HepG2 (cell line): Measurements from ENCODE around the gene SLC17A9. TPM values are rescaled to one million over a fixed set of nuclear protein-coding genes. Genes with fewer than 3 reads are reported as not detected.

Source experiments
- AHR ChIP-seq: IDR thresholded peaks from 2 replicates; pipeline ENCODE4 v1.6.1; 2018; ENCODE audit warnings: missing genetic modification reagents, missing compliant biosample characterization
- BCL3 ChIP-seq: sonication (generic); formaldehyde crosslinking; IDR thresholded peaks from 2 replicates; pipeline ENCODE4 v1.5.1; 2020; ENCODE audit warnings: mild to moderate bottlenecking, missing genetic modification reagents, moderate library complexity
- CEBPZ ChIP-seq: IDR thresholded peaks from 2 replicates; pipeline ENCODE4 v1.6.1; 2012; ENCODE audit warnings: low read length, improper control_type of control experiment
- DNMT3B ChIP-seq: conservative IDR thresholded peaks from 2 replicates; pipeline ENCODE4 v1.6.1; 2016; ENCODE audit warnings: missing biosample characterization, control low read depth
- KDM3A ChIP-seq: IDR thresholded peaks from 2 replicates; pipeline ENCODE4 v1.6.1; 2018; ENCODE audit warnings: low read depth, missing compliant biosample characterization
- MAFF ChIP-seq: IDR thresholded peaks from 2 replicates; pipeline ENCODE4 v1.6.1; 2011; ENCODE audit warnings: low read depth, low read length, improper control_type of control experiment
- MTF2 ChIP-seq: sonication (generic); formaldehyde crosslinking; IDR thresholded peaks from 2 replicates; pipeline ENCODE4 v1.5.0; 2020; ENCODE audit warnings: missing genetic modification reagents, borderline replicate concordance
- NFRKB ChIP-seq: fragments of 450-650 bp; IDR thresholded peaks from 2 replicates; pipeline ENCODE4 v1.6.1; 2017
- NR0B2 ChIP-seq: sonication (generic); formaldehyde crosslinking; IDR thresholded peaks from 2 replicates; pipeline ENCODE4 v1.4.0; 2020; ENCODE audit warnings: mild to moderate bottlenecking, missing genetic modification reagents
- SATB2 ChIP-seq: sonication (generic); formaldehyde crosslinking; IDR thresholded peaks from 2 replicates; pipeline ENCODE4 v1.5.0; 2020; ENCODE audit warnings: missing genetic modification reagents
- SETDB1 ChIP-seq: sonication (generic); formaldehyde crosslinking; IDR thresholded peaks from 2 replicates; pipeline ENCODE4 v1.5.1; 2020; ENCODE audit warnings: missing genetic modification reagents, mild to moderate bottlenecking, borderline replicate concordance
- SMYD3 ChIP-seq: sonication (generic); formaldehyde crosslinking; IDR thresholded peaks from 2 replicates; pipeline ENCODE4 v1.8.1; 2023; ENCODE audit warnings: mild to moderate bottlenecking, missing genetic modification reagents
- STAG1 ChIP-seq: sonication (generic); formaldehyde crosslinking; IDR thresholded peaks from 2 replicates; pipeline ENCODE4 v1.4.0; 2020; ENCODE audit warnings: missing genetic modification reagents
- THAP8 ChIP-seq: sonication (generic); formaldehyde crosslinking; IDR thresholded peaks from 2 replicates; pipeline ENCODE4 v1.5.1; 2020; ENCODE audit warnings: missing genetic modification reagents, mild to moderate bottlenecking, borderline replicate concordance
- ZFY ChIP-seq: sonication (generic); formaldehyde crosslinking; IDR thresholded peaks from 2 replicates; pipeline ENCODE4 v1.4.0; 2020; ENCODE audit warnings: missing genetic modification reagents
- ZNF17 ChIP-seq: sonication (generic); formaldehyde crosslinking; IDR thresholded peaks from 2 replicates; pipeline ENCODE4 v1.5.0; 2020; ENCODE audit warnings: mild to moderate bottlenecking, missing genetic modification reagents
- ZNF501 ChIP-seq: sonication (generic); formaldehyde crosslinking; IDR thresholded peaks from 2 replicates; pipeline ENCODE4 v1.5.1; 2020; ENCODE audit warnings: mild to moderate bottlenecking, moderate library complexity, missing genetic modification reagents
- ZNF589 ChIP-seq: sonication (generic); formaldehyde crosslinking; conservative IDR thresholded peaks from 2 replicates; pipeline ENCODE4 v1.8.0; 2022; ENCODE audit warnings: mild to moderate bottlenecking, moderate library complexity, missing genetic modification reagents
- ZNF616 ChIP-seq: sonication (generic); formaldehyde crosslinking; IDR thresholded peaks from 2 replicates; pipeline ENCODE4 v1.5.0; 2020; ENCODE audit warnings: low read depth, mild to moderate bottlenecking, missing genetic modification reagents
- ZNF713 ChIP-seq: sonication (generic); formaldehyde crosslinking; IDR thresholded peaks from 2 replicates; pipeline ENCODE4 v1.4.0; 2020; ENCODE audit warnings: mild to moderate bottlenecking, missing genetic modification reagents
- ZNF772 ChIP-seq: sonication (generic); formaldehyde crosslinking; IDR thresholded peaks from 2 replicates; pipeline ENCODE4 v1.5.0; 2020; ENCODE audit warnings: mild to moderate bottlenecking, missing genetic modification reagents
- ZNF775 ChIP-seq: sonication (generic); formaldehyde crosslinking; IDR thresholded peaks from 2 replicates; pipeline ENCODE4 v1.4.0; 2020; ENCODE audit warnings: missing genetic modification reagents, mild to moderate bottlenecking, moderate library complexity, borderline replicate concordance
- ZNF883 ChIP-seq: sonication (generic); formaldehyde crosslinking; IDR thresholded peaks from 2 replicates; pipeline ENCODE4 v1.5.1; 2020; ENCODE audit warnings: mild to moderate bottlenecking, missing genetic modification reagents; ENCODE audit errors: not compliant biosample characterization
- polyA plus RNA-seq, 8 experiments: library from polyadenylated mRNA; depleted of rRNA in 3 of 8; stranded (reverse) in 7 of 8; unstranded in 1 of 8; fragments of >200 nt; fragmentation: Illumina TruSeq in 4 of 8; extraction: Trizol in 4 of 8; gene quantifications; 2 replicates each; pipeline versions ENCODE4 v1.2.1 to v1.2.3, GENCODE V29; 2011 to 2016; ENCODE audit warnings: low read depth in 4 of 8, missing spikeins in 1 of 8, mixed read lengths in 1 of 8; ENCODE audit not compliant: insufficient read depth in 1 of 8
- total RNA-seq, 5 experiments: library from RNA; depleted of rRNA; stranded (reverse); fragments of >200 nt; fragmentation: Illumina TruSeq; extraction: Trizol; gene quantifications; 2 replicates each; pipeline ENCODE4 v1.2.3, GENCODE V29; 2016; ENCODE audit warnings: low read depth in 1 of 5

SLC17A9 gene
- total and polyA plus RNA-seq, 2 of the 13 experiments (the other 11 are each of a cell fraction or from before 2014, with no cell fraction given) = 110 to 191 TPM

- no peak for TF ChIP-seq CEBPZ
- no peak for TF ChIP-seq ZNF772 (CRISPR knock-in tag)
- no peak for TF ChIP-seq BCL3 (CRISPR knock-in tag)
- no peak for TF ChIP-seq SETDB1 (CRISPR knock-in tag)
- no peak for TF ChIP-seq THAP8
- no peak for TF ChIP-seq SATB2 (CRISPR knock-in tag)
- TF ChIP-seq MTF2 (CRISPR knock-in tag) = no peak; the same call in none of the 2 replicates
- TF ChIP-seq ZNF17 (CRISPR knock-in tag) = no peak
- no peak for TF ChIP-seq SMYD3 (CRISPR knock-in tag)
- TF ChIP-seq ZNF775 = no peak
- TF ChIP-seq ZNF713 (CRISPR knock-in tag) = peak; percentile 84; the same call in 1 of the 2 replicates
- peak; percentile 90 for TF ChIP-seq ZNF501
- no peak for TF ChIP-seq ZNF589 (CRISPR knock-in tag)
- no peak for TF ChIP-seq ZNF616
- TF ChIP-seq ZFY (CRISPR knock-in tag) = peak; percentile 57; the same call in 1 of the 2 replicates
- TF ChIP-seq KDM3A (CRISPR knock-in tag) = peak; percentile 91
- TF ChIP-seq NR0B2 (CRISPR knock-in tag) = no peak
- no peak for TF ChIP-seq NFRKB
- TF ChIP-seq AHR (CRISPR knock-in tag) = no peak
- TF ChIP-seq STAG1 (CRISPR knock-in tag) = peak; percentile 100
- TF ChIP-seq MAFF = no peak
- no peak for TF ChIP-seq ZNF883
- no peak for TF ChIP-seq DNMT3B (CRISPR knock-in tag)
These were observed 56.8 kb downstream of the SLC17A9 start (continued) for GRCh38 chr20:63009045-63009961.
